SK-N-MC (cell line): ENCODE measurements around the gene PEPD.

Experiments
- EZH2 ChIP-seq: fragments of 200-600 bp; sonication (generic); IDR thresholded peaks from one replicate; pipeline ENCODE4 v1.6.1; 2017; ENCODE audit warnings: antibody characterized with exemption
- FOXP2 ChIP-seq: optimal IDR thresholded peaks from 2 replicates; pipeline ENCODE3; 2011; ENCODE audit warnings: mild to moderate bottlenecking, moderate library complexity; ENCODE audit not compliant: insufficient read depth; ENCODE audit errors: extremely low read length, control extremely low read depth
- POLR2AphosphoS5 ChIP-seq: IDR thresholded peaks from 2 replicates; pipeline ENCODE4 v1.6.1; 2012; ENCODE audit warnings: mild to moderate bottlenecking, low read depth, low read length, borderline replicate concordance

GRCh38 chr19:33405553-33406461 is 115.8 kb downstream of the PEPD start:
- TF ChIP-seq EZH2 (no peak), POLR2AphosphoS5 (no peak), FOXP2 (no peak)
